ENCODE measurements around the gene NGB.

GRCh38 chr14:77278461-77279230, 7.6 kb upstream of the NGB start:
- TF ChIP-seq ATF3 (IDR thresholded peaks at IDR 0.05; ENCODE audit: insufficient read depth, low read depth, low read length) = no peak
- TF ChIP-seq CTCF (IDR thresholded peaks at IDR 0.05; ENCODE audit: control extremely low read depth in 1 of 3, insufficient read depth in 1 of 3, low read depth in 1 of 3, low read length in 3 of 3) = peak in 2 of 3 experiments; percentile 37; a peak in 2 of 4 replicates

All from H1 (cell line).